Muscle of leg (tissue), 11 donors: ENCODE results near the gene RHOB. TPM values are rescaled to one million over a fixed set of nuclear protein-coding genes. Genes with fewer than 3 reads are reported as not detected.

Experiments used
- DNase-seq: peaks from one replicate; pipeline ENCODE4 v3.0.0; 2013
- H3K27ac ChIP-seq: one replicate; pipeline ENCODE4 v1.5.1; 2013; ENCODE audit warnings: mild to moderate bottlenecking, low read length, control low read depth
- H3K27me3 ChIP-seq: one replicate; pipeline ENCODE4 v1.6.1; 2013; ENCODE audit warnings: low read length; ENCODE audit not compliant: control insufficient read depth, insufficient read depth
- H3K36me3 ChIP-seq: one replicate; pipeline ENCODE4 v1.6.1; 2013; ENCODE audit warnings: low read length; ENCODE audit not compliant: control insufficient read depth, insufficient read depth
- H3K4me1 ChIP-seq: one replicate; pipeline ENCODE4 v1.6.1; 2013; ENCODE audit warnings: low read length; ENCODE audit not compliant: control insufficient read depth, insufficient read depth
- H3K4me3 ChIP-seq: one replicate; pipeline ENCODE4 v1.5.1; 2013; ENCODE audit warnings: low read length, control low read depth
- H3K9me3 ChIP-seq: replicated peaks from 2 replicates; pipeline ENCODE4 v1.6.1; 2013; ENCODE audit warnings: low read depth, low read length; ENCODE audit not compliant: control insufficient read depth
- WGBS: methylation state at CpG from one replicate; pipeline ENCODE4 v1.1.5; 2013; ENCODE audit warnings: missing lambda C conversion rate; ENCODE audit not compliant: insufficient coverage; 5-methylcytosine and 5-hydroxymethylcytosine counted together
- polyA plus RNA-seq, 8 donors: library from polyadenylated mRNA; unstranded; fragments of 120-200 nt; gene quantifications; one replicate each; pipeline versions ENCODE4 v1.2.1 to v1.2.3, GENCODE V29; 2013; ENCODE audit warnings: inconsistent platforms in 1 of 8, low replicate concordance in 1 of 8; ENCODE audit not compliant: insufficient read length in 8 of 8, insufficient read depth in 1 of 8
- total RNA-seq: library from RNA; stranded (reverse); fragments of 120-200 nt; gene quantifications from one replicate; pipeline ENCODE4 v1.2.4, GENCODE V29; 2013

Gene RHOB
- total and polyA plus RNA-seq, 9 donors, result 90.9 to 174 (median 135) TPM

GRCh38 chr2:20473128-20473527, 26.3 kb downstream of the RHOB start:
- Histone ChIP-seq H3K4me3 (no peak overlapping the region), H3K27ac (no peak overlapping the region), H3K9me3 (peaks cover under 1% of the 10 kb centered on the region), H3K4me1 (peaks cover 8% of the 10 kb centered on the region), H3K36me3 (no peaks in the 10 kb centered on the region), H3K27me3 (no peaks in the 10 kb centered on the region)
- no peak for DNase-seq
- WGBS, result 79% methylated on average over 3 of the region's 4 CpGs

- no peaks in the 10 kb centered on the region for H3K36me3 ChIP-seq
- no peaks in the 10 kb centered on the region for H3K27me3 ChIP-seq
- WGBS, result 88% methylated on average over 2 of the region's 7 CpGs
- peaks cover 18% of the 10 kb centered on the region for H3K4me1 ChIP-seq
- H3K27ac ChIP-seq, result peak overlapping the region; percentile 55
- H3K4me3 ChIP-seq, result no peak overlapping the region
- peaks cover 6% of the 10 kb centered on the region for H3K9me3 ChIP-seq
- DNase-seq, result no peak
Measured at GRCh38 chr2:20474757-20475566, 28.1 kb downstream of the RHOB start.

GRCh38 chr2:20475567-20475952, 28.7 kb downstream of the RHOB start:
- Histone ChIP-seq H3K4me3 (no peak overlapping the region), H3K27me3 (no peaks in the 10 kb centered on the region), H3K27ac (no peak overlapping the region), H3K4me1 (peaks cover 18% of the 10 kb centered on the region), H3K9me3 (peaks cover 6% of the 10 kb centered on the region), H3K36me3 (no peaks in the 10 kb centered on the region)
- WGBS, result 80% methylated on average over 2 of the region's 3 CpGs
- no peak for DNase-seq

GRCh38 chr2:20476481-20476880, 29.6 kb downstream of the RHOB start:
- peaks cover 6% of the 10 kb centered on the region for H3K9me3 ChIP-seq
- H3K27me3 ChIP-seq, result no peaks in the 10 kb centered on the region
- WGBS, result no CpG with 5 or more reads among the region's 1 CpG
- H3K4me1 ChIP-seq, result peaks cover 18% of the 10 kb centered on the region
- H3K4me3 ChIP-seq, result no peak overlapping the region
- no peak for DNase-seq
- peak overlapping the region; percentile 38 for H3K27ac ChIP-seq
- no peaks in the 10 kb centered on the region for H3K36me3 ChIP-seq

- no peak overlapping the region for H3K4me3 ChIP-seq
- no peaks in the 10 kb centered on the region for H3K36me3 ChIP-seq
- DNase-seq, result no peak
- H3K27ac ChIP-seq, result peak overlapping the region; percentile 20
- WGBS, result 83% methylated on average over 4 of the region's 7 CpGs
- peaks cover 6% of the 10 kb centered on the region for H3K9me3 ChIP-seq
- peaks cover 18% of the 10 kb centered on the region for H3K4me1 ChIP-seq
- H3K27me3 ChIP-seq, result no peaks in the 10 kb centered on the region
Measured at GRCh38 chr2:20476950-20477349, 30.1 kb downstream of the RHOB start.

- no peaks in the 10 kb centered on the region for H3K27me3 ChIP-seq
- no peak overlapping the region for H3K4me3 ChIP-seq
- H3K36me3 ChIP-seq, result no peaks in the 10 kb centered on the region
- 80% methylated on average over 7 of the region's 7 CpGs for WGBS
- peaks cover 6% of the 10 kb centered on the region for H3K9me3 ChIP-seq
- H3K27ac ChIP-seq, result no peak overlapping the region
- no peak for DNase-seq
- H3K4me1 ChIP-seq, result peaks cover 15% of the 10 kb centered on the region
Measured at GRCh38 chr2:20478961-20479360, 32.1 kb downstream of the RHOB start.

- DNase-seq, result no peak
- Histone ChIP-seq H3K27ac (no peak overlapping the region), H3K27me3 (no peaks in the 10 kb centered on the region), H3K9me3 (peaks cover 6% of the 10 kb centered on the region), H3K36me3 (no peaks in the 10 kb centered on the region), H3K4me3 (no peak overlapping the region), H3K4me1 (peaks cover 16% of the 10 kb centered on the region)
- WGBS, result 69% methylated on average over 8 of the region's 9 CpGs
Measured at GRCh38 chr2:20479835-20480234, 33.0 kb downstream of the RHOB start.

GRCh38 chr2:20480913-20481312, 34.0 kb downstream of the RHOB start:
- H3K9me3 ChIP-seq, result peaks cover 6% of the 10 kb centered on the region
- H3K27ac ChIP-seq, result no peak overlapping the region
- H3K27me3 ChIP-seq, result no peaks in the 10 kb centered on the region
- H3K4me3 ChIP-seq, result no peak overlapping the region
- H3K36me3 ChIP-seq, result no peaks in the 10 kb centered on the region
- WGBS, result 91% methylated on average over 2 of the region's 4 CpGs
- no peak for DNase-seq
- peaks cover 21% of the 10 kb centered on the region for H3K4me1 ChIP-seq

- Histone ChIP-seq H3K27me3 (peaks cover under 1% of the 10 kb centered on the region), H3K27ac (no peak overlapping the region), H3K4me3 (no peak overlapping the region), H3K4me1 (peaks cover 21% of the 10 kb centered on the region), H3K9me3 (peaks cover 6% of the 10 kb centered on the region), H3K36me3 (no peaks in the 10 kb centered on the region)
- no peak for DNase-seq
- 82% methylated on average over 4 of the region's 5 CpGs for WGBS
Measured at GRCh38 chr2:20481798-20482405, 35.0 kb downstream of the RHOB start.

GRCh38 chr2:20482725-20483124, 35.9 kb downstream of the RHOB start:
- WGBS, result no CpG with 5 or more reads among the region's 3 CpGs
- H3K9me3 ChIP-seq, result peaks cover 6% of the 10 kb centered on the region
- H3K36me3 ChIP-seq, result no peaks in the 10 kb centered on the region
- peaks cover 3% of the 10 kb centered on the region for H3K27me3 ChIP-seq
- DNase-seq, result peak; percentile 81
- H3K4me3 ChIP-seq, result no peak overlapping the region
- H3K27ac ChIP-seq, result no peak overlapping the region
- H3K4me1 ChIP-seq, result peaks cover 21% of the 10 kb centered on the region
